IPS-18c (cell line): ENCODE results near the gene PRRX2.
A peak's percentile ranks its signal among the peaks of the same experiment; 100 is the strongest.
"Not testable (repeated sequence)": the region's sequence is repeated elsewhere in the genome, so short reads cannot be mapped to it uniquely, and the experiment has no call there.

Source experiments
- H3K4me3 ChIP-seq: 2 replicates; pipeline ENCODE4 v1.7.0; 2013; ENCODE audit warnings: low read depth, mild to moderate bottlenecking, low read length, moderate library complexity; ENCODE audit not compliant: insufficient read depth
- H3K9me3 ChIP-seq: one replicate; pipeline ENCODE4 v1.6.1; 2013; ENCODE audit warnings: mild to moderate bottlenecking, low read length, moderate library complexity; ENCODE audit not compliant: control insufficient read depth, insufficient read depth

The PRRX2 gene

GRCh38 chr9:129731477-129732085 is 66.1 kb downstream of the PRRX2 start:
- Histone ChIP-seq H3K4me3 (no peak overlapping the region), H3K9me3 (peaks cover 2% of the 10 kb centered on the region)

- H3K9me3 ChIP-seq: peaks cover 2% of the 10 kb centered on the region
- H3K4me3 ChIP-seq: no peak overlapping the region
Observed at GRCh38 chr9:129732100-129732499, 66.7 kb downstream of the PRRX2 start.

GRCh38 chr9:129732946-129733631 is 67.6 kb downstream of the PRRX2 start:
- Histone ChIP-seq H3K9me3 (peaks cover 2% of the 10 kb centered on the region), H3K4me3 (no peak overlapping the region)

GRCh38 chr9:129733632-129733953 is 68.1 kb downstream of the PRRX2 start:
- Histone ChIP-seq H3K4me3 (no peak overlapping the region), H3K9me3 (peaks cover 2% of the 10 kb centered on the region)

- H3K4me3 ChIP-seq: no peak overlapping the region; the same call in 1 of the 2 replicates
- H3K9me3 ChIP-seq: peaks cover 2% of the 10 kb centered on the region
Observed at GRCh38 chr9:129735546-129735945, 70.1 kb downstream of the PRRX2 start.

- H3K9me3 ChIP-seq: peaks cover 2% of the 10 kb centered on the region
- H3K4me3 ChIP-seq: no peak overlapping the region
Observed at GRCh38 chr9:129736334-129736733, 70.9 kb downstream of the PRRX2 start.

GRCh38 chr9:129737479-129738274 is 72.2 kb downstream of the PRRX2 start:
- Histone ChIP-seq H3K9me3 (peaks cover 2% of the 10 kb centered on the region), H3K4me3 (peak overlapping the region; percentile 67)

- H3K4me3 ChIP-seq: no peak overlapping the region
- H3K9me3 ChIP-seq: peaks cover 1% of the 10 kb centered on the region
Observed at GRCh38 chr9:129739432-129739831, 74.0 kb downstream of the PRRX2 start.

GRCh38 chr9:129740174-129740573 is 74.7 kb downstream of the PRRX2 start:
- H3K4me3 ChIP-seq: no peak overlapping the region
- no peaks in the 10 kb centered on the region for H3K9me3 ChIP-seq

- Histone ChIP-seq H3K4me3 (no peak overlapping the region), H3K9me3 (no peaks in the 10 kb centered on the region)
Observed at GRCh38 chr9:129740666-129741464, 75.4 kb downstream of the PRRX2 start.

- H3K9me3 ChIP-seq: peaks cover 2% of the 10 kb centered on the region
- H3K4me3 ChIP-seq: no peak overlapping the region
Observed at GRCh38 chr9:129745200-129745599, 79.8 kb downstream of the PRRX2 start.

- Histone ChIP-seq H3K4me3 (no peak overlapping the region), H3K9me3 (peaks cover 2% of the 10 kb centered on the region)
Observed at GRCh38 chr9:129746092-129746777, 80.8 kb downstream of the PRRX2 start.

GRCh38 chr9:129748249-129748648 is 82.8 kb downstream of the PRRX2 start:
- no peak overlapping the region for H3K4me3 ChIP-seq

GRCh38 chr9:129749052-129749451 is 83.6 kb downstream of the PRRX2 start:
- H3K4me3 ChIP-seq: not testable (repeated sequence)

More at GRCh38 chr9:129748249-129748648, 82.8 kb downstream of the PRRX2 start:
- peaks cover 2% of the 10 kb centered on the region for H3K9me3 ChIP-seq

GRCh38 chr9:129749575-129749974 is 84.1 kb downstream of the PRRX2 start:
- no peak overlapping the region for H3K4me3 ChIP-seq

More at GRCh38 chr9:129749052-129749451, 83.6 kb downstream of the PRRX2 start:
- not testable (repeated sequence) for H3K9me3 ChIP-seq

GRCh38 chr9:129750013-129750638 is 84.7 kb downstream of the PRRX2 start:
- H3K4me3 ChIP-seq: no peak overlapping the region
- peaks cover 2% of the 10 kb centered on the region for H3K9me3 ChIP-seq

More at GRCh38 chr9:129749575-129749974, 84.1 kb downstream of the PRRX2 start:
- peaks cover 2% of the 10 kb centered on the region for H3K9me3 ChIP-seq
